MV-4-11 (cell line): ENCODE results near the gene LRMDA.
A peak's percentile ranks its signal among the peaks of the same experiment; 100 is the strongest.
"Not testable (repeated sequence)": the region's sequence is repeated elsewhere in the genome, so short reads cannot be mapped to it uniquely, and the experiment has no call there.

Experiments
- DNase-seq: peaks from one replicate; lab custom pipeline; 2025; lab: John Stamatoyannopoulos, UW

LRMDA gene

DNA sequence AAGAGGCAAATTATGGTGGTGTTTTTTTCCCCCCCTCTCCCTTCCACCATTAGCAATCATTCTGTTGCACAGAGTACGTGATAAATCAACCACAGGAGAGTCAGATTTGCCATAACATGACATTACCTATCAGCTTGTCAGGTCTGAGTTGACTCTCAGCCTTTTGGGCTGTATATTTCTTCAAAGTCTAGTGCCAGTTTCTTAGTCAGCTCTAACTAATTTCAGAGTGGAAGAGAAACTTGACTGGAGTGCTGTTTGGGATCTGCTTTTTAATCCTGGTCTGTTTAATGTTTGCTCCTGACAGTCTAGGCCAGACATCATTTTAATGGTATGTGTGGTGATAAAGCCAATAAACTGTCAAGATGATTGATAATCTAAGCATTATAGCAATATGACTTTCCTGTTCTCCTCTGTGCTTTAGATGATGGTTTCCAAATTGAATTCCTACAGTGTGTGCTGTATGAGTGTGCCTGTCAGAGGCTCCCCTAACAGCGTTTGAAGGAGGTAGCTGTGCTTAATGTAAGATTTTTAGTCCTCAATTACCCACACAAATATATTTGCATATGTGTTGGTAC, 76.9 kb downstream of the LRMDA start:
- no peak for DNase-seq

DNA sequence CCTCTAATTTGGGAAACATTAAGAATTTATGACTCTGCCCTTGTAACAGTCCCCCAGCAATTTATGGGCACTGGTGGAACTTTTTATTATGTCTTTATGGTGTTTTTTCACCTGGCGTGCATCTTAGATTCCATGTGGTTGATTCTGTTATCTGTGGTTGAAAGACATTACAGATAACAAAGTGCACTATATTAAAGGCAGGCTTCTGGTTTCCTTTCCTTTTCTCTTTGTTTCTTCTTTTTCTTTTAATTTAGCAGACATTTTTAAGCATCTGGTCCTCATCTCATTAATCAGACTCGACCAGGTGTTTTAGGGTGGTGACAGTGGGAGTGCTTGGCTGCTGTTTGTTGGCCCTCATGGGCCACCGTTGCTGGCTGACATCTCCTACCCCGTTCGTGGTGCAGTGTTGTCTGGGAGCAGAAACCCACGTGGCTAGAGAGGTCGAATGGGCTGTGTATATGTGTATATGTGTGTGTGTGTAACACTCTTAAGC, 77.4 kb downstream of the LRMDA start:
- no peak for DNase-seq

DNA sequence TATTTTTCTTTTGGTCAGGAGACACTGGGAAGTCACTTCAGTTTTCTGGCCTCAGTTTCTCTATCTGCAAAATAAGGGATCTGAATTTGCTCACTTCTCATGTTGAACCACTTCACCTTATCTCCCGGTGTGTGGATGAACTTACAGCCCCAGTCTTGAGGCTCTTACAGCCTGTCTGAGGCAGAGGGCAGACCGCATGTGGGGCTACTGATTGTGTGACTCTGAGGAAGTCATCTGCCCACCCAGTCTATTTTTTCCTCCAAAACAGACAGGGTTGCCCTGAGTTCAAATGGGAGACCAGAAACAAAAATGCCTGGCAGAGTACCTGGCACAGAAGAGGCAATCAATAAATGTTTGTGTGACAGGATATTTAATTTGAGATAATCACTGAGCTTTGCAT, 78.3 kb downstream of the LRMDA start:
- no peak for DNase-seq

DNA sequence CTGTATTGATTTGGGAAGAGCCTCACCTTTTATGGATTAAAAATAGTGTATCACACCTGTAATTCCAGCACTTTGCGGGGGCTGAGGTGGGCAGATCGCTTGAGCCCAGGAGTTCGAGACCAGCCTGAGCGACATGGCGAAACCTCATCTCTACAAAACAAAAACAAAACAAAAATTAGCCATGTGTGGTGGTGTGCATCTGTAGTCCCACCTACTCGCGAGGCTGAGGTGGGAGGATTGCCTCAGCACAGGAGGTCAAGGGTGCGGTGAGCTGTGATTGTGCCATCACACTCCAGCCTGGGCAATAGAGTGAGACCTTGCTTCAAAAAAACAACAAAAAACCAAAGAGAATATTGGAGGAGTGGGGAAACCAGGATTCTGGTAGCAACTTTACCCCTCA, 79.6 kb downstream of the LRMDA start:
- DNase-seq: no peak

DNA sequence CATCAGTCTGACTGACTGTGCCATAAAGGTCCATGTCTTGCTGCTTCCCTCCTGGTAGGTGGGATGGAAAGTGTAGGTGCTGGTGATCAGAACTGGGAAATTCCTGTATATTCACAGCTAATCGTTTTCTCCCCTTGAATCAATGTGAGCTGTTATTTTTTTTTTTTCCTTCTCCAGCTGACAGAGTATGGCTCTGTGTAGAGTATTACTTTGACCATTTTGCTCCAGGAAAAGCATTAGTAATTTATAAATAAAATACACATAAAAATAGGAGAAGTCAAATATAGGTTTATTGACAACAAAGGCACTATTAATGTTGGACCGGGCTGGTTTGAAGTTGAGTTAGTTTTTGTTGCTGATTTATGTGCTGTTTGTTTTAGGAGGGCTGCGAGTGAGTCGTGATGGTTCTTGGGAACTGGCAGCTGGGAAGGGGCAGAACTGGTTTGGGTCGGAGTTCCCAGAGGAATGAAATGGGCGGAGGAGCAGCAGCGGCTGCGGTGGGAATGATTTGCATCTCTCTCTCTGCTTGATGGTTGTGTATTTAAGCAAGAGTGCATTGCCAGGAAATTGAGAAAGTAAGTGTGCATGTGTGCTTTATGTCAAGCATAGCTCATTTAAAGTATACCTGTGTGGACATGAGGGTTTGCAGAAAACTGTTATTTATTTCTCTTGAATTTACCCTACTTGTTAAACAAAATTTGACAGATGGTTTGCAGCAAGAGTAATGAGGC, 80.9 kb downstream of the LRMDA start:
- no peak for DNase-seq

DNA sequence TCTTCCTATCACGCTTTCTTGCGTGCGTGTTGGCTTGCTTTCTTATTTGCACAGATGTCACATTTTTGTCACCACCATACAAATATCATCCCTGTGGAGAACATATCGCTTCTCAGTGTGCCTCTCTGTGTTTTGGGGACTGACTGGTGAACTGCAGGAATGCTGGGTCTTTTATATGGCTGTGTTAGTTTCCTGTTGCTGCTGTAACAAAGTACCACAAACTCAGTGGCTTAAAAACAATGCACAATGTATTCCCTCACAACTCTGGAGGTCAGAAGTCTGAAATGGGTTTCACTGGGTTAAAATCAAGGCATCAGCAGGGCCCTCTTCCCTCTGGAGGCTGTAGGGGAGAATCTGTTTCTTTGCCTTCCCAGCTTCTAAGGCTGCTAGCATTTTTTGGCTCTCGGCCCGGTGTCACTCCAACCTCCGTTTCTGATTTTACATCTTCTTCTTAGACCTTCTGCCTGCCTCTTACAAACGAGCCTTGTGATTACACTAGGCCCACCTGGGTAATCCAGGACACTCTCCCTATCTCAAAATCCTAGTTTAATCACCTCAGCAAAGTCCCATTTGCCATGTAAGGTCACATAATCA, 82.0 kb downstream of the LRMDA start:
- no peak for DNase-seq

DNA sequence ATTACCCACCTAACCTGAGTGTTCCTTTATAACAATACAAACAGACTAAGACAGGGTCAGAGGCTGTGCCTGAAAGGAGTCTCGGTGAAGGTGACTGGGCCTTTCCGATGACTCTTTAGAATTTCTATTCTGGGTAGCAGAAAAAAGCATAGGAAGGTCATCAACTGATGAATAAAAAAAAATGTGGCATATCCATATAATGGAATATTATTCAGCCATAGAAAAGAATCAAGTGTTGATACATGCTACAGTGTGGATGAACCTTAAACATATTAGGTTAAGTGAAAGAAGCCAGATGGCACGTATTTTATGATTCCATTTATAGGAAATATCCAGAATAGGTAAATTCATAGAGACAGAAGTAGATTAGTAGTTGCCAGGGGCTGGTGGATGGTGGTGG, 83.4 kb downstream of the LRMDA start:
- DNase-seq: no peak

DNA sequence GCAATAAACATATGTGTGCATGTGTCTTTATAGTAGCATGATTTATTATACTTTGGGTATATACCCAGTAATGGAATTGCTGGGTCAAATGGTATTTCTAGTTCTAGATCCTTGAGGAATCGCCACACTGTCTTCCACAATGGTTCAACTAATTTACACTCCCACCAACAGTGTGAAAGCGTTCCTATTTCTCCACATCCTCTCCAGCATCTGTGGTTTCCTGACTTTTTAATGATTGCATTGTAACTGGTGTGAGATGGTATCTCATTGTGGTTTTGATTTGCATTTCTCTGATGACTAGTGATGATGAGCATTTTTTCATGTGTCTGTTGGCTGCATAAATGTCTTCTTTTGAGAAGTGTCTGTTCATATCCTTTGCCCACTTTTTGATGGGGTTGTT, 84.7 kb downstream of the LRMDA start:
- DNase-seq: peak; percentile 57

DNA sequence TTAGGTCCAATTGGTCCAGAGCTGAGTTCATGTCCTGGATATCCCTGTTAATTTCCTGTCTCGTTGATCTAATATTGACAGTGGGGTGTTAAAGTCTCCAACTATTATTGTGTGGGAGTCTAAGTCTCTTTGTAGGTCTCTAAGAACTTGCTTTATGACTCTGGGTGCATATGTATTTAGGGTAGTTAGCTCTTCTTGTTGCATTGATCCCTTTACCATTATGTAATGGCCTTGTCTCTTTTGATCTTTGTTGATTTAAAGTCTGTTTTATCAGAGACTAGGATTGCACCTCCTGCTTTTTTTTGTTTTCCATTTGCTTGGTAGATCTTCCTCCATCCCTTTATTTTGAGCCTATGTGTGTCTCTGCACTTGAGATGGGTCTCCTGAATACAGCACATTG, 87.8 kb downstream of the LRMDA start:
- DNase-seq: not testable (repeated sequence)

DNA sequence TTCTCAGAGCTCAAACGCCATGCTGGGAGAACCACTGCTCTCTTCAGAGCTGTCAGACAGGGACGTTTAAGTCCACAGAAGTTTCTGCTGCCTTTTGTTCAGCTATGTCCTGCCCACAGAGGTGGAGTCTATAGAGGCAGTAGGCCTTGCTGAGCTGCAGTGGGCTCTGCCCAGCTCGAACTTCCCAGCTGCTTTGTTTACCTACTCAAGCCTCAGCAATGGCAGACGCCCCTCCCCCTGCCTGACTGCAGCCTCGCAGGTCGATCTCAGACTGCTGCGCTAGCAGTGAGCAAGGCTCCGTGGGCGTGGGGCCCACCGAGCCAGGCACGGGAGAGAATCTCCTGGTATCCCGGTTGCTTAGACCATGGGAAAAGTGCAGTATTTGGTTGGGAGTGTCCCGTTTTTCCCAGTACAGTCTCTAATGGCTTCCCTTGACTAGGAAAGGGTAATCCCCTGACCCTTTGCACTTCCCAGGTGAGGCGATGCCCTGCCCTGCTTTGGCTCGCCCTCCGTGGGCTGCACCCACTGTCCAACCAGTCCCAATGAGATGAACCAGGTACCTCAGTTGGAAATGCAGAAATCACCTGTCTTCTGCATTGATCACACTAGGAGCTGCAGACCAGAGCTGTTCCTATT, 89.9 kb downstream of the LRMDA start:
- not testable (repeated sequence) for DNase-seq

DNA sequence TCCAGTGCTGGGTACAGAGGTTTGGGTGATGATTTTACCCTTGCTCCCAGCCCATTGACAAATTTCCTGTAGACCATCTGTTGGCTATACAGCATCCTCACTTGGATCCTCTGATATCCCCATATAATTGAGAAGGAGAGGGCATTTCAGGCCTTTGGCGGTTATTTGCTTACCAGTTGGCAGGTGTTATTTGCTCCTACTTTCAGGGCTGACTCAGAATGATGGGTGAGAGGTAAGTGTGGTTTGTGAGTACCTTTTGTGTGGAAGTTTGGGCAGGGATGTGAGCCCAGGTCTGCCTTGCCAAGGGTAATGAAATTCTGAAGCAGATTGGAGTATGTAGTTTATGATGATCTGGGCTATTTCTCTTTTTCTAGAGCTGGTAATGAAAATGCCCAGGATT, 93.6 kb downstream of the LRMDA start:
- no peak for DNase-seq

DNA sequence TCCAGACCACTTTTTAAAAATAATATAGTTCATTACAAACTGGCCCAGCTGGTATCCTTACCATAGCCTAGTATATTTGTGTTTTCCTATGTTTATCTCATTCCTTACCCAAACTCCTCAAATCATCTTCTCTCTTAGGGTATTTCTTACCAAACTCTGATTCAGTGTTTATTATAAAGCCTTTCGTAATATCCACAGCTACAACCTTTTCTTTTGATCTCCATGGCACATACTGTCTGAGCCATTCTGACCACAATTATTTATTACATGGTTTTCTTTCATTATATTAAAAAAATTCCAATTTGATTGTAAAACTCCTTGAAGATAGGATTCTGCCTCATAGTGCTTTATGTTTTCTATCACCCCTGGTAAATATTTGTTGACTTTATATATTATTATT, 94.2 kb downstream of the LRMDA start:
- DNase-seq: no peak

DNA sequence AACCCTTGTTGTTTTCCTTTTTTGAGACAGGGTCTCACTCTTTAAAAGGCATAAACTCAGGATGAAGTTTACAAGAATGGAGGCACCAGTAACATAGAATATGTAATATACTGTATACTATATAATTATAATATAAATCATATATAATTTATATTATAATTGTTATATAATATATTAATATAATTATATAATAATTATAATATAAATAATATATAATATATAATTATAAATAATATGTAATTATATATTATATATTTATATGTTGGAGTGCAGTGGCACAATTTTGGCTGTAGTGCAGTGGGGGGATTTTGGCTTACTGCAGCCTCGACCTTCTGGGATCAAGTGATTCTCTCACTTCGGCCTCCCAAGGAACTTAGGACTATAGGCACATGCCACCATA, 96.1 kb downstream of the LRMDA start:
- no peak for DNase-seq

DNA sequence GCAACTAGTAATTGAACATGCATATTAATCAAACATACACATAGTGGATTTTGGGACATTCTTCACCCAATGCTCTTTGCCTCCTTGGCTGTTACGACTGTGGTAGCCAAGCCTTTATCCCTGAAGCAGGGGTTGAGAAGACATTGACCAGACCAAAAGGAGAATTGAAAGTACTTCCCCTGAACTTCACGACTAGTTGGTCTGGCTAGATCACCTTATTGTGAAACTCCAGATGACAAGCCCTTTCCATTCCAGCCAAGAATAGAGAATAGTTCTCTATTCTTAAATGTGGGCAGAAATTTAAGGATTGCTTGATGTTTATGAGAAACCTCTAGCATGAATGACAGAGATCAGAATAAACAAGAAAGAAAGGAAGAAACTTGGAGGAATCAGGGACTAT, 97.0 kb downstream of the LRMDA start:
- DNase-seq: peak; percentile 95

DNA sequence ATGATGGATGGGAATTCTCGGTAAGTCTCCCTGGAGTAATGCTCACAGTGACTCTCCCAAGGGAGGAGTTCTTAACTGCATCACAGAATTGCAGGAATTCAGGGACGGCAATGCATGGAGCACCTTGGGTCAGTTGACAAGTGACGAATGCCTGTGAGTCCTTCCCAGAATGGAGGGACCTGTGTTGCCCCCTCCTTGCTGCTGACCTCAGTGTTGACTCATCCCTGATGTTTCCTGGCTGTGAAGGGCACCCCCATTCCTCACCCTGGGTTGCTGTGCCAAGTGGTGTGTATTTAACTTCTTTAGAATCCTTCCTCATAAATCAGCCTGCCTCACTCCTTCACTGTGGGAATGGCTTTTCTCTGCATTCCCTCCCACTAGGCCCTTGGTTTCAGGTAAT, 98.9 kb downstream of the LRMDA start:
- DNase-seq: no peak

DNA sequence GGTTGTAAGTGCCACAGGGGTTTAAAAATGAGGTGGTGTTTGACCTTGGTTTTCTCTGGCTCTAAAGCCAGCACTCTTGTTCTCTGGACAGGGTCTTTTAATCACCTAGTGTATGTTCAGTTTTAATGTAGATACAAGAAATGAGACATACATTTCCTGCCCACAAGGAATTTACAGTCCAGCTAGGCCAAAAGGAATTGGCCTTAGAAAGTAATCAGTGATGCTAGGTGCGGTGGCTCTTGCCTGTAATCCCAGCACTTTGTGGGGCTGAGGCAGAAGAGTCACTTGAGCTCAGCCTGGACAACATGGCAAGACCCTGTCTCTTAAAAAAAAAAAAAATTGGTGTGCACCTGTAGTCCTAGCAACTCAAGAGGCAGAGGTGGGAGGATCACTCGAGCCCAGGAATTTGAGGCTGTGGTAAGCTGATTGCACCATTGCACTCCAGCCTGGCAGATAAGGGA, 100.2 kb downstream of the LRMDA start:
- no peak for DNase-seq

DNA sequence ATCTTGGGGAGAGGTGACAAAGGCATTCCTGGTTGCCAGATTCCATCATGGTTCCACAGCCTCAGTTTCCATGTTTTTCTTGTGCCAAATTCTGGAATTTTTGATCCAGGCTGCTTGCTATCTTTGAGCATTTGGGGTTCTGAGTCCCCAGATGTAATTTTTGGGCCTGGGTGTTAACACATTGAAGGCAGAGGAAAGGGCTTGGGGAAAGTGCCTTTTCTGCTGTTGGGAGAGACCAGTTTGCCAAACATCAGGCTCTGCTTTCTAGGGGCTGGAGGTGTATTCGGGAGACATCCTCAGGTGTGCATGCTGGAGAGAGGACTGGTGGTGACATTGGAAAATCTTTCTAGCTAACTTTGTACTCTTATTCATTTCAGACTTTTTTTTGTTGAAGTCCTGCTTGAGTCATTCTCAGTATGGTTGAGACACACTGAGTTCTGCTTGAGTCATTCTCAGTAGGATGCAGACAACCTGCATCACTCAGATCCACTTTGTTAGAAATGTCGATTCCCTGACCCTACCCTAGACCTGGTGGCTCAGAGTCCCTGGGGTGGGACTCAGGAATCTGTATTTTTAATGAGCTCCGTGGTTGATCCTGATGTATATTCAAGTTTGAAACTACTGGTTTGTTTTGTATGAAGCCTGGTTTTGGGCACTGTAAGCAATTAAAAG, 101.0 kb downstream of the LRMDA start:
- peak; percentile 36 for DNase-seq

DNA sequence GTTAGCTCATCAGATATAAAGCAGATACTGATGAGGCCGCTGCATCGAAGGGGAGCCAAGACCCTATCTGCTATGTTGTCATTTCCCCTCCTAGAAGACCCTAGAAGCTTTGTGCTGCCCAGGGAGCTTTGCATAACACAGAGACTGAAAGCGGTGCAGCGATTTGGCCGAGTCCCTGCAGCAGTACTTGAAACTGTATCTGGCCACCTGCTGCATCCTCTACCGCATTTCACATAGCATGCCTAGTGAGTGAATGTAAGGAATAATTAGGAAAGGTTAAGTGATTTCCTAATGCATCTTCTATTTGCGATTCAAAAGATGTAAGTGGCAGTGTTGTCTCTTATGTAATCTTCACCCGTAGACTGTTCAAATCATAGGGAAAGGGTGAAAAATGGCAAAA, 106.7 kb downstream of the LRMDA start:
- no peak for DNase-seq

DNA sequence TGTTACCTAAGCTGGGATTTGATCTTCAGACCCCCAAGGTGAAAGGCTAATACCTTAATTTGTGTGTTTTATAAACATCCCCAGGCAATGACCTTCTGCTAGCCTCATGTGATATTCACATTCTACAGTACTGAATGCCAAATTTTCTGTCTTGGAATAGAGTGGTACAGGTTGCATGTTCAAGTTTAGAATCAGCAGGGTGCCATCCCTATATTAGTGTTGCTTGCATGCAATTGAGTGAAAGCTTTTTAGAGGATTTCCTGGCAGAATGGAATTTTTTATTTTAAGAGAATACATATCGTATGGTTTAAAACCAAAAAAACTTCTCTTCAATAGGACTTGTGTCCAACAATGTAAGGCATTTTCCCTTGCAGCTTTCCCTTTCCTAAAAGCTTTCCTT, 107.3 kb downstream of the LRMDA start:
- DNase-seq: no peak

DNA sequence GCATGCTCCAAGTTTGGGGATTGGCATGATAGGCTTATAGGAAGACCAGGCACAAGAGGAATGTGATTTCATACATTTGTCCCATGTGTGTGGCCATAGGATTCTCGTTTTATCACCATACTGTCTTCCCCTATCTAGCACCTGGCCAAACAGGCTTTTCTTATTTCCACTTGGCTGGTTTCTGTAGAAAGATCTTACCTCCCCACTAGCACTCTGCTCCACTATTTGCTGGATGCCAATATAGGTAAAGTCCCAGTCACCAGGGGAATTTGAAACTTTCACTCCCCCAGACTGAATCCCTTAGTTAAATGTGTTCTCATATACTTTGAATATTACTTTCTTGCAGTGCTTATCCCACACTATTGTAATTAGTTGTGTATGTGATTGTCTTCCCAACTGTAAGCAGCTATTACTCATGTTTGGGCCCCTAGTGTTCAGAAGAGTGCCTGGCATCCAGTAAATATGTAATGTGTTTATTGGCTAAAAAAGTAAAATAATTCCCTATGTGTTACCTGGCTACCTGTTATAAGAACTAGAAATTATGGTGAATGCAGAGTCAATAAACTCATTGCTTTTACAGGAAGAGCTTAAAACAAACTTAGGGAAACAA, 109.0 kb downstream of the LRMDA start:
- no peak for DNase-seq

DNA sequence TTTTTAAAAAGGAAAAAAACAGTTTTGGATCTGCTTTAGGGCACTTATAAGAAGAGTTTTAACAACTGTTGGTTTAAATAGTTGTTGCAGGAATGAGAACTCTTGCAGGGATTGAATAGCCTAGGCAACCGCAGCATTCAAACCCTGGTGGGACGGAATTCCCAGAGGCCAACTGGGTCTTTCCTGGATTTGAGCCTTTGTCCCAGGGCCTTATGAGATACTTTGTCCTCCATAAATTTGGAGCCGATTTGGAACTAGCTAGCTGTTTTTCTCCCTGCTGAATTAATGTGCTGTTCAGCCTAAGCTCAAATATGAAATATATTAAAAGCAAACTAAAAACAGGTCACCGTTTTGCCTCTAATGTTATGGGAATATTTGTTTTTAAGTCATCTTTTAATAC, 109.6 kb downstream of the LRMDA start:
- DNase-seq: no peak

DNA sequence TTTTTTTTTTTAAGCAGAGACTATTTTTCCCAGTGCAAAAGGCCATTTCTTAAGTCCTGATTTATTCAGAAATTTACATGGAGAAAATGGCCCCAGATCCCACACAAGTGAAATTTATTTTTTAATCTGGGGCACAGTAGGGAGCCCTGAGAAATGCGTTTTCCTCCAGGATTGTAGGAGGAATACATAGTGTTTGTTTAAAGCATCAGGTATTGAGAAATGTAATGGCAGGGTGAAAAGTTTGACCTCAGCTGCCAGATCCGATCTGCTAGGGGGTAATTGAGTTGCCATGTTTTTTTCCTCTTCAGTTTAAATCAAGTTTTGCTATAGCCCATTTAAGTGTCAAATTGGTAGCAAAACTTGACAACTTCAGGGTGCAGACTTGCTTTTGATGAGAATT, 110.0 kb downstream of the LRMDA start:
- DNase-seq: no peak
